IMR-90 (cell line): ENCODE measurements around the gene BANP. TPM values are rescaled to one million over a fixed set of nuclear protein-coding genes. Genes with fewer than 3 reads are reported as not detected.

Source experiments
- ATAC-seq: fragments of 200-7000 bp; cut with Tn5 transposase; 2 replicates; pipeline ENCODE4 v1.9.1; 2020; ENCODE audit warnings: low read depth, mild to moderate bottlenecking, moderate library complexity
- BruUV-seq: library from RNA; stranded (reverse); fragments of 400-500 nt; replicated peaks from 2 replicates; lab custom pipeline; 2021; lab: Mats Ljungman, UMichigan
- CTCF ChIA-PET: fragments of 300-600 bp; formaldehyde crosslinking; extraction: SDS; loops from one replicate; lab custom pipeline; 2021; ENCODE audit warnings: antibody characterized with exemption; lab: Yijun Ruan, JAX
- POLR2A ChIA-PET: fragments of 300-600 bp; sonication (Branson Sonifier 250); formaldehyde crosslinking; loops from one replicate; lab custom pipeline; 2022; ENCODE audit warnings: antibody characterized with exemption; ENCODE audit not compliant: unreplicated experiment; lab: Charles Lee
- DNase-seq: peaks from one replicate; pipeline ENCODE4 v3.0.0; 2013
- H2AFZ ChIP-seq: replicated peaks from 2 replicates; pipeline ENCODE3; 2013; ENCODE audit warnings: low read length, mild to moderate bottlenecking; ENCODE audit not compliant: poor library complexity
- H2AK5ac ChIP-seq: 2 replicates; pipeline ENCODE4 v1.6.1; 2013; ENCODE audit warnings: low read depth, low read length, inconsistent platforms
- H2AK9ac ChIP-seq: replicated peaks from 2 replicates; pipeline ENCODE3; 2013; ENCODE audit warnings: mild to moderate bottlenecking, low read depth, low read length, moderate library complexity; ENCODE audit not compliant: poor library complexity
- H2BK120ac ChIP-seq: 2 replicates; pipeline ENCODE4 v1.6.1; 2013; ENCODE audit warnings: low read depth, low read length, inconsistent platforms
- H2BK15ac ChIP-seq: 3 replicates; pipeline ENCODE4 v1.6.1; 2013; ENCODE audit warnings: low read depth, low read length, inconsistent platforms
- H2BK20ac ChIP-seq: 2 replicates; pipeline ENCODE4 v1.6.1; 2013; ENCODE audit warnings: low read depth, mild to moderate bottlenecking, inconsistent platforms, low read length, moderate library complexity
- H2BK5ac ChIP-seq: 2 replicates; pipeline ENCODE4 v1.6.1; 2013; ENCODE audit warnings: mild to moderate bottlenecking, low read depth, low read length, inconsistent platforms; ENCODE audit not compliant: poor library complexity, severe bottlenecking
- H3K14ac ChIP-seq: replicated peaks from 2 replicates; pipeline ENCODE4 v1.6.1; 2013; ENCODE audit warnings: low read depth, low read length, inconsistent platforms
- H3K18ac ChIP-seq: 2 replicates; pipeline ENCODE4 v1.6.1; 2013; ENCODE audit warnings: low read depth, low read length, control low read depth
- H3K23ac ChIP-seq: 2 replicates; pipeline ENCODE4 v1.6.1; 2013; ENCODE audit warnings: low read depth, low read length, inconsistent platforms
- H3K27ac ChIP-seq: 2 replicates; pipeline ENCODE4 v1.5.1; 2013; ENCODE audit warnings: mild to moderate bottlenecking, control low read depth, low read length; ENCODE audit not compliant: insufficient read depth
- H3K27me3 ChIP-seq: 2 replicates; pipeline ENCODE4 v1.6.1; 2013; ENCODE audit warnings: low read length; ENCODE audit not compliant: control insufficient read depth, insufficient read depth
- H3K36me3 ChIP-seq: 2 replicates; pipeline ENCODE4 v1.6.1; 2013; ENCODE audit warnings: low read length, mixed read lengths; ENCODE audit not compliant: control insufficient read depth, insufficient read depth
- H3K4ac ChIP-seq: 2 replicates; pipeline ENCODE4 v1.6.1; 2013; ENCODE audit warnings: low read depth, low read length, inconsistent platforms
- H3K4me1 ChIP-seq: 2 replicates; pipeline ENCODE4 v1.6.1; 2013; ENCODE audit warnings: low read length, mixed read lengths; ENCODE audit not compliant: control insufficient read depth, insufficient read depth
- H3K4me2 ChIP-seq: 2 replicates; pipeline ENCODE4 v1.6.1; 2013; ENCODE audit warnings: low read depth, mild to moderate bottlenecking, control low read depth, low read length, moderate library complexity
- H3K4me3 ChIP-seq: 2 replicates; pipeline ENCODE4 v1.5.1; 2013; ENCODE audit warnings: low read depth, mild to moderate bottlenecking, control low read depth, low read length, moderate library complexity; ENCODE audit not compliant: insufficient read depth
- H3K56ac ChIP-seq: 2 replicates; pipeline ENCODE4 v1.6.1; 2013; ENCODE audit warnings: low read length, inconsistent platforms; ENCODE audit not compliant: insufficient read depth; ENCODE audit errors: extremely low read depth
- H3K79me1 ChIP-seq, 2 experiments: 2 replicates each; pipeline ENCODE4 v1.6.1; 2013; ENCODE audit warnings: low read length in 2 of 2, inconsistent platforms in 1 of 2, low read depth in 1 of 2
- H3K9ac ChIP-seq: 2 replicates; pipeline ENCODE4 v1.6.1; 2013; ENCODE audit warnings: low read depth, low read length, control low read depth
- H3K9me1 ChIP-seq: 2 replicates; pipeline ENCODE4 v1.6.1; 2013; ENCODE audit warnings: low read length, inconsistent platforms; ENCODE audit not compliant: insufficient read depth
- H3K9me3 ChIP-seq: 2 replicates; pipeline ENCODE4 v1.6.1; 2013; ENCODE audit warnings: low read length; ENCODE audit not compliant: control insufficient read depth, insufficient read depth
- H4K20me1 ChIP-seq: 2 replicates; pipeline ENCODE4 v1.6.1; 2013; ENCODE audit warnings: low read length, inconsistent platforms; ENCODE audit not compliant: insufficient read depth
- H4K5ac ChIP-seq: 2 replicates; pipeline ENCODE4 v1.6.1; 2013; ENCODE audit warnings: mild to moderate bottlenecking, low read depth, low read length, control low read depth
- H4K8ac ChIP-seq, 2 experiments: 2 replicates each; pipeline ENCODE4 v1.6.1; 2013; ENCODE audit warnings: low read depth in 2 of 2, low read length in 2 of 2, control low read depth in 1 of 2, inconsistent platforms in 1 of 2
- H4K91ac ChIP-seq: 2 replicates; pipeline ENCODE4 v1.6.1; 2013; ENCODE audit warnings: low read depth, low read length, inconsistent platforms; ENCODE audit not compliant: insufficient read depth
- MAFK ChIP-seq: IDR thresholded peaks from 2 replicates; pipeline ENCODE4 v1.6.1; 2012; ENCODE audit warnings: low read depth, low read length, improper control_type of control experiment
- MAZ ChIP-seq: IDR thresholded peaks from 2 replicates; pipeline ENCODE4 v1.6.1; 2012; ENCODE audit warnings: low read depth, mild to moderate bottlenecking, low read length, improper control_type of control experiment, moderate library complexity, borderline replicate concordance
- WGBS, 2 experiments: methylation state at CpG; one replicate each; pipeline versions ENCODE4 v1.1.5 to v1.1.7; 2013; ENCODE audit warnings: missing lambda C conversion rate in 2 of 2; ENCODE audit not compliant: insufficient read length in 1 of 2; ENCODE audit errors: extremely low coverage in 2 of 2; 5-methylcytosine and 5-hydroxymethylcytosine counted together
- dilution Hi-C: fragments of 300-500 bp; cut with HindIII; formaldehyde crosslinking; loops from one replicate; pipeline ENCODE4 v1.14.3; 2018; ENCODE audit warnings: low sequenced_read_pairs; ENCODE audit not compliant: unreplicated experiment
- in situ Hi-C: fragments of 300-500 bp; cut with MboI; formaldehyde crosslinking; loops from 3 replicates; pipeline ENCODE4 v1.14.3; 2019; ENCODE audit warnings: low sequenced_read_pairs, inconsistent platforms, mixed read lengths
- intact Hi-C: fragments of 100-400 bp; cut with micrococcal nuclease; formaldehyde crosslinking; loops from 2 replicates; pipeline ENCODE4 v1.10.0; 2022
- polyA plus RNA-seq, 3 experiments: library from polyadenylated mRNA; depleted of rRNA; stranded (reverse); fragments of >200 nt; gene quantifications; 2 replicates each; pipeline ENCODE4 v1.2.3, GENCODE V29; 2012; ENCODE audit warnings: low replicate concordance in 1 of 3
- total RNA-seq: library from RNA; depleted of rRNA; stranded (reverse); fragments of >200 nt; gene quantifications from 2 replicates; pipeline ENCODE4 v1.2.3, GENCODE V29; 2012

The BANP gene
- total and polyA plus RNA-seq, 2 of the 4 experiments (the other 2 are of a cell fraction), result 17.4 to 17.9 TPM

- Histone ChIP-seq H2AK9ac (peak overlapping the region; percentile 56), H3K36me3 (peaks cover under 1% of the 10 kb centered on the region; the same call in 1 of the 2 replicates), H3K4me2 (peak overlapping the region; percentile 25), H2BK15ac (no peak overlapping the region), H3K18ac (peak overlapping the region; percentile 60), H3K9me3 (peaks cover 6% of the 10 kb centered on the region), H4K20me1 (peaks cover 18% of the 10 kb centered on the region; the same call in 1 of the 2 replicates), H3K14ac (0 out of 2 replicates have a peak overlapping the region, but pooled peaks have one; percentile 8), H4K91ac (peak overlapping the region; percentile 39; the same call in 1 of the 2 replicates), H3K4me3 (no peak overlapping the region), H2AFZ (peak overlapping the region; percentile 38), H3K56ac (no peak overlapping the region), H2BK5ac (peak overlapping the region; percentile 51), H3K4me1 (peaks cover 31% of the 10 kb centered on the region), H2AK5ac (0 out of 2 replicates have a peak overlapping the region, but pooled peaks have one; percentile 40), H3K9me1 (peaks cover 17% of the 10 kb centered on the region), H3K79me1 (peaks cover 23 to 84% of the 10 kb centered on the region in 2 experiments), H2BK20ac (0 out of 2 replicates have a peak overlapping the region, but pooled peaks have one; percentile 35), H3K27me3 (no peaks in the 10 kb centered on the region), H3K9ac (peak overlapping the region; percentile 11; the same call in 1 of the 2 replicates), H3K27ac (peak overlapping the region; percentile 58; the same call in 1 of the 2 replicates), H4K8ac (peak overlapping the region; percentile 14 to 56; a peak in 3 of 4 replicates), H3K23ac (peak overlapping the region; percentile 19; the same call in 1 of the 2 replicates), H3K4ac (peak overlapping the region; percentile 56), H4K5ac (peak overlapping the region; percentile 69), H2BK120ac (peak overlapping the region; percentile 62)
- BruUV-seq, result no TSS peak
- no peak for DNase-seq
- POLR2A ChIA-PET, result interaction anchor here (0.6 kb wide), 1 partner anchor 23 kb away, joined by 3 read pairs; no protein-coding TSS in a partner anchor
- intact Hi-C loops, result no loop called here
- CTCF ChIA-PET, result no interaction called here
- in situ Hi-C loops, result no loop called here
- TF ChIP-seq MAFK (no peak), MAZ (no peak)
- dilution Hi-C loops, result no loop called here
- 15% methylated on average over 3 of the region's 14 CpGs; no CpG with 5 or more reads in 1 of the 2 experiments for WGBS, 2 experiments
- peak; percentile 30 for ATAC-seq
Observed at GRCh38 chr16:87966685-87967185, 15.5 kb downstream of the BANP start.
